SU-DHL-6 (cell line): Measurements from ENCODE around the gene A2ML1.
"Not testable (repeated sequence)": the region's sequence is repeated elsewhere in the genome, so short reads cannot be mapped to it uniquely, and the experiment has no call there.

Experiments
- H2AFZ ChIP-seq: fragments of 200-600 bp; sonication (generic); 2 replicates; pipeline ENCODE4 v1.6.1; 2014; ENCODE audit warnings: low read depth, mild to moderate bottlenecking, moderate library complexity, mixed read lengths, antibody characterized with exemption, low read length; ENCODE audit not compliant: severe bottlenecking
- H3F3A ChIP-seq: fragments of 200-600 bp; shearing (Covaris generic); 2 replicates; pipeline ENCODE4 v1.6.0; 2016; ENCODE audit warnings: antibody characterized with exemption, mild to moderate bottlenecking; ENCODE audit not compliant: insufficient read depth
- H3K27ac ChIP-seq: fragments of 200-600 bp; sonication (generic); 2 replicates; pipeline ENCODE4 v1.5.1; 2016; ENCODE audit warnings: low read depth, mild to moderate bottlenecking, low read length, moderate library complexity, mixed read lengths
- H3K27me3 ChIP-seq: fragments of 200-600 bp; sonication (generic), shearing (Covaris generic); 2 replicates; pipeline ENCODE4 v1.6.0; 2014; ENCODE audit warnings: mild to moderate bottlenecking, low read length
- H3K36me3 ChIP-seq: fragments of 200-600 bp; sonication (generic); 2 replicates; pipeline ENCODE4 v1.6.1; 2014; ENCODE audit warnings: mild to moderate bottlenecking, low read length, mixed read lengths
- H3K4me2 ChIP-seq: fragments of 300-600, 200-600 bp; shearing (Covaris generic), sonication (generic); 2 replicates; pipeline ENCODE4 v1.6.0; 2014; ENCODE audit warnings: low read length, low read depth, mild to moderate bottlenecking; ENCODE audit not compliant: poor library complexity, severe bottlenecking
- H3K4me3 ChIP-seq: fragments of 200-600 bp; sonication (generic); 2 replicates; pipeline ENCODE4 v1.5.1; 2014; ENCODE audit warnings: antibody characterized with exemption, low read length, mild to moderate bottlenecking, mixed read lengths; ENCODE audit not compliant: insufficient read depth, poor library complexity, severe bottlenecking
- H3K79me2 ChIP-seq: fragments of 200-600 bp; sonication (generic); 2 replicates; pipeline ENCODE4 v1.6.1; 2014; ENCODE audit warnings: mild to moderate bottlenecking, low read length, moderate library complexity; ENCODE audit not compliant: insufficient read depth
- H3K9ac ChIP-seq: fragments of 200-600 bp; sonication (generic); 2 replicates; pipeline ENCODE4 v1.7.0; 2014; ENCODE audit warnings: mild to moderate bottlenecking, low read length
- H3K9me2 ChIP-seq: fragments of 200-600 bp; sonication (generic); replicated peaks from 2 replicates; pipeline ENCODE4 v1.6.1; 2014; ENCODE audit warnings: low read length; ENCODE audit not compliant: insufficient read depth
- H3K9me3 ChIP-seq: fragments of 200-600 bp; sonication (generic); 2 replicates; pipeline ENCODE4 v1.6.1; 2014; ENCODE audit warnings: low read length, mixed read lengths; ENCODE audit not compliant: insufficient read depth
- H4K20me1 ChIP-seq: fragments of 200-600 bp; sonication (generic); 2 replicates; pipeline ENCODE4 v1.6.1; 2014; ENCODE audit warnings: low read depth, mild to moderate bottlenecking, antibody characterized with exemption, low read length, moderate library complexity, mixed read lengths
- EZH2phosphoT487 ChIP-seq: fragments of 200-600 bp; sonication (generic), shearing (Covaris generic); conservative IDR thresholded peaks from 2 replicates; pipeline ENCODE4 v1.6.1; 2018; ENCODE audit warnings: mild to moderate bottlenecking, antibody characterized with exemption, low read length, moderate library complexity, mixed read lengths
- TF ChIP-seq, protein P1 (sequence below): fragments of 200-600 bp; sonication (generic); IDR thresholded peaks from one replicate; pipeline ENCODE4 v1.5.1; 2017; ENCODE audit warnings: antibody characterized with exemption, mild to moderate bottlenecking, low read length, moderate library complexity; ENCODE audit not compliant: insufficient read depth, poor library complexity, severe bottlenecking

Gene A2ML1

DNA sequence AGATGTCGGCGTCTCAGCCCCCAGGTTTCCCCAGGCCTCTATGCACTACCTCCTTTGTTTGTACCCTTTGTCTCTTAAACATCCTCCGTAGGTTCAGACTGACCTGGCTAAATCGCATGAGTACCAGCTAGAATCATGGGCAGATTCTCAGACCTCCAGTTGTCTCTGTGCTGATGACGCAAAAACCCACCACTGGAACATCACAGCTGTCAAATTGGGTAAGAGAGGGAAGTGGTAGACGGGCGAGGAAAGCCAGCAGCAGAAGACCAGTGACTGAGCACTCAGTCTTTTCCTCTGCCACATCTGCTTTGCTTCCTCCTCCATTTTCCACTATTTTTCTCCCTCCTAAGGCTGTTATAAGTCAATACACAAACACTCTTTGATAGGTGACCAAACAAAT, 29.7 kb downstream of the A2ML1 start:
- Histone ChIP-seq H3K36me3 (no peaks in the 10 kb centered on the region), H3K79me2 (no peaks in the 10 kb centered on the region), H3K4me3 (no peak overlapping the region), H3K4me2 (no peak overlapping the region), H3F3A (no peaks in the 10 kb centered on the region), H4K20me1 (no peaks in the 10 kb centered on the region), H3K9me3 (no peaks in the 10 kb centered on the region), H3K27me3 (no peaks in the 10 kb centered on the region), H3K9ac (no peak overlapping the region), H3K27ac (no peak overlapping the region), H2AFZ (no peak overlapping the region), H3K9me2 (no peaks in the 10 kb centered on the region)
- no peak for TF ChIP-seq EZH2phosphoT487
- TF ChIP-seq, protein P1, sequence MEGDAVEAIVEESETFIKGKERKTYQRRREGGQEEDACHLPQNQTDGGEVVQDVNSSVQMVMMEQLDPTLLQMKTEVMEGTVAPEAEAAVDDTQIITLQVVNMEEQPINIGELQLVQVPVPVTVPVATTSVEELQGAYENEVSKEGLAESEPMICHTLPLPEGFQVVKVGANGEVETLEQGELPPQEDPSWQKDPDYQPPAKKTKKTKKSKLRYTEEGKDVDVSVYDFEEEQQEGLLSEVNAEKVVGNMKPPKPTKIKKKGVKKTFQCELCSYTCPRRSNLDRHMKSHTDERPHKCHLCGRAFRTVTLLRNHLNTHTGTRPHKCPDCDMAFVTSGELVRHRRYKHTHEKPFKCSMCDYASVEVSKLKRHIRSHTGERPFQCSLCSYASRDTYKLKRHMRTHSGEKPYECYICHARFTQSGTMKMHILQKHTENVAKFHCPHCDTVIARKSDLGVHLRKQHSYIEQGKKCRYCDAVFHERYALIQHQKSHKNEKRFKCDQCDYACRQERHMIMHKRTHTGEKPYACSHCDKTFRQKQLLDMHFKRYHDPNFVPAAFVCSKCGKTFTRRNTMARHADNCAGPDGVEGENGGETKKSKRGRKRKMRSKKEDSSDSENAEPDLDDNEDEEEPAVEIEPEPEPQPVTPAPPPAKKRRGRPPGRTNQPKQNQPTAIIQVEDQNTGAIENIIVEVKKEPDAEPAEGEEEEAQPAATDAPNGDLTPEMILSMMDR = no peak

DNA sequence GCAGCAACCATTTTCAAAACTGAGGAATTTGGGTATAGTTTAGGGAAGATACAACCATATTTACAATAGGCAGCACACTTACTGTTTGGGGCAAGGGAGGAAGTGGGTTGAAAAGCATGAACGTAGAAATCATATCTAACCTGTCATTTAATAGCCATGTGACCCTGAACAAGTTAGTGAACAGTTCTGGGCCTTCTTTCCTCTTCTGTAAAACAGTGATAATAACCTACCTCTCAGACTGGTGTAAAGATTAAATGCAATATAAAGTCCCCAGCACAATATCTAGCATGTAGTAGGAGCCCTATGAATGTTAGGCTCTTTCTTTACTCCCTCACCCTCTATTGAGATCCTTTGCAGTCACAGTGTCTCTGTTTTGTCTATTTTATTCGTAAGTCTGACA, 33.5 kb downstream of the A2ML1 start:
- TF ChIP-seq, protein P1 = no peak
- no peak for TF ChIP-seq EZH2phosphoT487
- Histone ChIP-seq H3F3A (no peaks in the 10 kb centered on the region), H3K4me3 (no peak overlapping the region), H3K9me2 (no peaks in the 10 kb centered on the region), H3K9ac (no peak overlapping the region), H3K4me2 (no peak overlapping the region), H2AFZ (no peak overlapping the region), H4K20me1 (no peaks in the 10 kb centered on the region), H3K27me3 (no peaks in the 10 kb centered on the region), H3K9me3 (no peaks in the 10 kb centered on the region), H3K79me2 (no peaks in the 10 kb centered on the region), H3K27ac (no peak overlapping the region), H3K36me3 (no peaks in the 10 kb centered on the region)

- H3K9me2 ChIP-seq, H3K9me3 ChIP-seq, H3K27me3 ChIP-seq, H3F3A ChIP-seq, H4K20me1 ChIP-seq, H2AFZ ChIP-seq, H3K27ac ChIP-seq, H3K36me3 ChIP-seq, H3K9ac ChIP-seq, H3K4me3 ChIP-seq, H3K79me2 ChIP-seq, H3K4me2 ChIP-seq: not testable (repeated sequence)
These were observed 37.0 kb downstream of the A2ML1 start for GRCh38 chr12:8859448-8859847.

DNA sequence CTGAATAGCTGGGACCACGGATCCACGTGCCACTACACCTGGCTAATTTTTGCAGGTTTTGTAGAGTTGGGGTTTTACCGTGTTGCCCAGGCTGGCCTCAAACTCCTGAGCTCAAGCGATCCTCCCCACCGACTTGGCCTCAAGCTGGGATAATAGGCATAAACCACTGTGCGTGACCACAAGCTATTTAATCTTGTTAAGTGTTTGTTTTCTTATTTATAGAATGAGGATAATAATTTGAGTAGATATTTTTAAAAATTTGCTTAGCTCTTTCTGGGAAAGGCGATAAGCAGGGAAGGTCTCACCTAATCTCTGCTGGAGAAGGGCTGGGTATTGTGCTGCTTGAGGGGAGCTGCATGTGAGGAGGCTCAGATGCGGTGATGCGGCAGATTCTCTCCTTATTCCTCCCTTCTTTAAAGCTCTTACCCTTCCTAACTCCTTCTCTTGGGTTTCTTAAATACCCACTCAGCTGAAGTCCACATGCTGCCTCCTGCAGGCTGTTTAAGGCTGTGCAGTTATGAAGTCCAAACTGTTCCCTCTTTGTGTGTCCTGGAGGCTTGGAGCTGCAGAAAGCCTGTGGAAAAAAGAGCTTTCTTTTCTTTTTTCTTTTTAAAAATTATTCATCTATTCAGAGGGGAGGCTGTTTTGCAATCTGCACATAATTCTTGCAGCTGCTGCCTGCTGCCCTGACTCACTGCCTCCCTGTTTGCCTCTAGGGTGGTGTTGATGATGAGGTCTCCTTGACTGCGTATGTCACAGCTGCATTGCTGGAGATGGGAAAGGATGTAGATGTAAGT, 37.9 kb downstream of the A2ML1 start:
- Histone ChIP-seq H3K9me3 (no peaks in the 10 kb centered on the region), H3K9me2 (no peaks in the 10 kb centered on the region), H4K20me1 (no peaks in the 10 kb centered on the region), H2AFZ (no peak overlapping the region), H3F3A (no peaks in the 10 kb centered on the region), H3K9ac (no peak overlapping the region), H3K27ac (no peak overlapping the region), H3K27me3 (no peaks in the 10 kb centered on the region), H3K79me2 (no peaks in the 10 kb centered on the region), H3K4me3 (no peak overlapping the region), H3K4me2 (no peak overlapping the region), H3K36me3 (no peaks in the 10 kb centered on the region)
- no peak for TF ChIP-seq EZH2phosphoT487
- TF ChIP-seq, protein P1 = peak; percentile 31
